GM12878 (cell line): ENCODE measurements around the gene TPRG1.

Source experiments
- BRCA1 ChIP-seq: IDR thresholded peaks from 2 replicates; pipeline ENCODE4 v1.6.1; 2011; ENCODE audit warnings: low read depth, low read length, improper control_type of control experiment
- CBX3 ChIP-seq: fragments of 200-600 bp; sonication (generic); IDR thresholded peaks from 2 replicates; pipeline ENCODE4 v1.6.1; 2016; ENCODE audit warnings: low read depth, borderline replicate concordance
- CTCF ChIP-seq, 3 experiments: IDR thresholded peaks in 2 of 3; conservative IDR thresholded peaks in 1 of 3; 2 replicates each; pipeline ENCODE4 v1.5.1; 2011; ENCODE audit warnings: low read depth in 3 of 3, low read length in 3 of 3, mild to moderate bottlenecking in 3 of 3, control low read depth in 2 of 3, moderate library complexity in 2 of 3, inconsistent platforms in 1 of 3, mixed read lengths in 1 of 3; ENCODE audit not compliant: control insufficient read depth in 2 of 3, insufficient read depth in 1 of 3; ENCODE audit errors: extremely low read depth in 1 of 3
- IRF3 ChIP-seq: fragments of 450-650 bp; IDR thresholded peaks from 2 replicates; pipeline ENCODE4 v1.6.1; 2014; ENCODE audit warnings: mild to moderate bottlenecking
- JUNB ChIP-seq: IDR thresholded peaks from 2 replicates; pipeline ENCODE4 v1.6.1; 2016; ENCODE audit warnings: antibody characterized with exemption, mild to moderate bottlenecking
- MAX ChIP-seq: IDR thresholded peaks from 2 replicates; pipeline ENCODE4 v1.6.1; 2012; ENCODE audit warnings: low read depth, low read length, improper control_type of control experiment
- POLR2A ChIP-seq: IDR thresholded peaks from 2 replicates; pipeline ENCODE4 v1.6.1; 2011; ENCODE audit warnings: low read depth, mild to moderate bottlenecking, low read length
- SKIL ChIP-seq: fragments of 450-650 bp; IDR thresholded peaks from 2 replicates; pipeline ENCODE4 v1.6.1; 2017; ENCODE audit warnings: mild to moderate bottlenecking, low read depth, inconsistent platforms; ENCODE audit not compliant: poor library complexity, severe bottlenecking

- TF ChIP-seq CTCF (IDR thresholded peaks at IDR 0.05 in 2 of 3, conservative IDR thresholded peaks at IDR 0.05 in 1 of 3; ENCODE audit: control insufficient read depth in 2 of 3, extremely low read depth in 1 of 3, insufficient read depth in 1 of 3, low read depth in 3 of 3, low read length in 3 of 3), result no peak
- TF ChIP-seq POLR2A, result no peak
- TF ChIP-seq CBX3, result no peak
- TF ChIP-seq IRF3, result no peak
- no peak for TF ChIP-seq BRCA1
- no peak for TF ChIP-seq SKIL
- no peak for TF ChIP-seq MAX
- TF ChIP-seq JUNB, result no peak
Observed at GRCh38 chr3:189309400-189309975, 137.7 kb downstream of the TPRG1 start.
